Astrocyte of the spinal cord (primary cell): ENCODE results near the gene RAB28.

Experiments
- DNase-seq: peaks from one replicate; pipeline ENCODE4 v3.0.0; 2011; ENCODE audit warnings: low read depth, low spot score
- H3K4me3 ChIP-seq: 2 replicates; pipeline ENCODE4 v1.5.1; 2011; ENCODE audit warnings: low read depth, mild to moderate bottlenecking, low read length, moderate library complexity
- CTCF ChIP-seq: IDR thresholded peaks from 2 replicates; pipeline ENCODE4 v1.5.1; 2012; ENCODE audit warnings: low read depth, mild to moderate bottlenecking, low read length, inconsistent platforms
- in situ Hi-C: cut with HindIII; loops from 2 replicates; pipeline ENCODE4 v1.10.0; 2017; ENCODE audit warnings: low sequenced_read_pairs

The RAB28 gene

GRCh38 chr4:13441506-13441905 is 42.6 kb downstream of the RAB28 start:
- in situ Hi-C loops, result no loop called here
- no peak for TF ChIP-seq CTCF
- no peak for DNase-seq
- no peak overlapping the region for H3K4me3 ChIP-seq

- DNase-seq, result no peak
- TF ChIP-seq CTCF, result no peak
- H3K4me3 ChIP-seq, result no peak overlapping the region
- in situ Hi-C loops, result no loop called here
Measured at GRCh38 chr4:13436962-13437361, 47.2 kb downstream of the RAB28 start.

GRCh38 chr4:13432453-13432852 is 51.7 kb downstream of the RAB28 start:
- in situ Hi-C loops, result no loop called here
- H3K4me3 ChIP-seq, result no peak overlapping the region
- DNase-seq, result peak; percentile 29
- TF ChIP-seq CTCF, result no peak

GRCh38 chr4:13430834-13431568 is 53.1 kb downstream of the RAB28 start:
- TF ChIP-seq CTCF, result peak; percentile 22
- no peak overlapping the region for H3K4me3 ChIP-seq
- no peak for DNase-seq
- in situ Hi-C loops, result no loop called here

GRCh38 chr4:13427599-13428325 is 56.4 kb downstream of the RAB28 start:
- no peak for DNase-seq
- no peak for TF ChIP-seq CTCF
- in situ Hi-C loops, result no loop called here
- H3K4me3 ChIP-seq, result no peak overlapping the region

- no peak for DNase-seq
- no peak for TF ChIP-seq CTCF
- in situ Hi-C loops, result no loop called here
- H3K4me3 ChIP-seq, result no peak overlapping the region
Measured at GRCh38 chr4:13415068-13415785, 68.9 kb downstream of the RAB28 start.
